Measurements from ENCODE around the gene CRY2. TPM values are rescaled to one million over a fixed set of nuclear protein-coding genes. Genes with fewer than 3 reads are reported as not detected.

CRY2 gene
- total and polyA plus RNA-seq, 12 donors, result 14.7 to 57.4 (median 28.8) TPM

DNA sequence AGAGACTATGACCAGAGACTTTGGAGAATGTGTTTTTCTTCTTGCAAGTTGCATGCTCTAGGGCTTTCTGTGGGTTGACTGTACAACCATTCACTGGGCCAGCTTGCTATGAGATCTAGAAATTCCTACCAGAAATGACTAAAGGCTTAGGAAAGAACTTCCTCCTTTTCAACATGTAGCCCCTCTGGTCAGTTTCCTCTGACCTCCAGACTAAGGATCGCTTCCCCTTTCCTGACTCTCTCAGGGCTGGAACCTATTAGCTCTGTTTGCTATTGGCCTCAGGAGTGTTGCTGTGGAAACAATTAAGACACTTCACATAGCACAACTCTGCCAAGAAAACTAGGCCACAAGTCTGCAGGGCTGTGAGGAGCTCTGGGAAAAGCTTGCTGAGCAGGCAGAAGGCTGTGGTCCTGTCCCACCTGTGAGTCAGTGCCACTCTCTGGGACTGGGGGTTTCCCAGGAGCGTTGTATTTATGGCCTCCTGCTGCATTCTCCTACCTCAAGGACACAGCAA lies 10.7 kb downstream of the CRY2 start:
- H3K27me3 ChIP-seq, result no peaks in the 10 kb centered on the region
- H3K36me3 ChIP-seq (replicated peaks in 1 of 2), result peaks cover 0 to 37% of the 10 kb centered on the region in 2 donors
- H3K4me3 ChIP-seq, result no peak overlapping the region
- 5 to 14% (median 13%) methylated on average over 2 of the region's 2 CpGs for WGBS, 4 donors
- intact Hi-C loops (cut with DNase I), result no loop called here
- peaks cover 36 to 67% of the 10 kb centered on the region in 2 donors for H3K4me1 ChIP-seq (replicated peaks in 1 of 2)
- peak in 1 of 2 donors; percentile 36 for TF ChIP-seq POLR2A (IDR thresholded peaks at IDR 0.05)
- TF ChIP-seq, protein P1, sequence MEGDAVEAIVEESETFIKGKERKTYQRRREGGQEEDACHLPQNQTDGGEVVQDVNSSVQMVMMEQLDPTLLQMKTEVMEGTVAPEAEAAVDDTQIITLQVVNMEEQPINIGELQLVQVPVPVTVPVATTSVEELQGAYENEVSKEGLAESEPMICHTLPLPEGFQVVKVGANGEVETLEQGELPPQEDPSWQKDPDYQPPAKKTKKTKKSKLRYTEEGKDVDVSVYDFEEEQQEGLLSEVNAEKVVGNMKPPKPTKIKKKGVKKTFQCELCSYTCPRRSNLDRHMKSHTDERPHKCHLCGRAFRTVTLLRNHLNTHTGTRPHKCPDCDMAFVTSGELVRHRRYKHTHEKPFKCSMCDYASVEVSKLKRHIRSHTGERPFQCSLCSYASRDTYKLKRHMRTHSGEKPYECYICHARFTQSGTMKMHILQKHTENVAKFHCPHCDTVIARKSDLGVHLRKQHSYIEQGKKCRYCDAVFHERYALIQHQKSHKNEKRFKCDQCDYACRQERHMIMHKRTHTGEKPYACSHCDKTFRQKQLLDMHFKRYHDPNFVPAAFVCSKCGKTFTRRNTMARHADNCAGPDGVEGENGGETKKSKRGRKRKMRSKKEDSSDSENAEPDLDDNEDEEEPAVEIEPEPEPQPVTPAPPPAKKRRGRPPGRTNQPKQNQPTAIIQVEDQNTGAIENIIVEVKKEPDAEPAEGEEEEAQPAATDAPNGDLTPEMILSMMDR (IDR thresholded peaks at IDR 0.05), result no peak
- H3K27ac ChIP-seq, result peak overlapping the region; percentile 9 to 87 (median 77)
- peak; percentile 62 to 87 (median 82) for DNase-seq
- H3K9me3 ChIP-seq (replicated peaks in 1 of 3), result no peaks in the 10 kb centered on the region

DNA sequence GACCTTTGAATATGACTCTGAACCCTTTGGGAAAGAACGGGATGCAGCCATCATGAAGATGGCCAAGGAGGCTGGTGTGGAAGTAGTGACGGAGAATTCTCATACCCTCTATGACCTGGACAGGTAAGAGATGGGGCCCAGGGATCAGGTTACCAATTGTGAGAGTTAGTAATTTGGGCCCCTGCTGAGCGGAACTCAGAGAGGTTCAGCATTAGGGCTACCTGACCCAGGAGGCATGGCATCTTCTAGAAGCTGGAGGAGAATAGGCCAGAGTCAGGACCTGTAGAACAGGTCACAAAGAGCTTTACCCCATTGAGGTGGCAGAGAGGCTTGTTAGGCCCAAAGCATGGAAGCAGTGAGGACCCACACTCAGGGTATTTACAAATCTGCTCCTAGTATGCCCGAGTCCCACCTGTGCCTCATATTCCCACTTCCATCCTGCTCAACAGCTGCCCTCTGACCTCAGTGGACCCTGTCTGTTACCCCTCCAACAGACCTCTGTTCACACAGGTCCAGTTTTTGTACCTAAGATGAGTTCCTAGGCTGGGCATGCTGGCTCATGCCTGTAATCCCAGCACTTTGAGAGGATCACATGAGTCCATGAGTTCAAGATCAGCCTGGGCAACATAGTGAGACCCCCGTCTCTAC lies 11.6 kb downstream of the CRY2 start:
- Histone ChIP-seq H3K27me3 (no peaks in the 10 kb centered on the region), H3K36me3 (replicated peaks in 1 of 2) (peaks cover 0 to 46% of the 10 kb centered on the region in 2 donors)

DNA sequence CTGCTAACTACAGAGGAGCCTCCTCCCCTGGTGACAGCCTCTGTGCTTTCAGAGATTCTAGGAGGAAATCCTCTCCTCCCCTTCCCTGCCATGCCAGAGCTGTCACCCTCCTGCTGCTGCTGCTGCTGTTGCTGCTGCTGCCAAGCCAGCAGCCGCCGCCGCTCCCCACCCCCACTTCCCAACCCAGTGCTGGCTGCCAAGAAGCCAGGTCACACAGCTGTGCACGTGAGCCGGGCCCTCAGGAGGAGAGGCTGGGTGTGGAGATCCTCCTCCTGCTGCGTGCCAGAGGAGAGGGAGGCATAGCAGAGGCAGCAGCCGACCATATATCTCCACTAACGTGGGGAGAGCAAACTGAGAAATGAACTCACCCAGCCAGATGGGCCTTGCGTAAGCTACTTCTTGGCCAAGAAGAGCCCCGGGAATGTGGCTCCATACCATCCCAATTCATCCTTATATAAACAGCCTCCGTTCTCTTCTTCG lies 12.4 kb downstream of the CRY2 start:
- intact Hi-C loops (cut with DNase I), result loop anchor here in 1 of 2 donors (10.0 kb wide), 2 partner anchors 55 to 145 kb away; partner anchors contain the start of gene PEX16
- no peak overlapping the region for H3K4me3 ChIP-seq
- H3K9me3 ChIP-seq (replicated peaks in 1 of 3), result no peaks in the 10 kb centered on the region
- no peaks in the 10 kb centered on the region for H3K27me3 ChIP-seq
- peak; percentile 95 to 99 (median 97) for DNase-seq
- TF ChIP-seq, protein P1 (IDR thresholded peaks at IDR 0.05), result no peak
- TF ChIP-seq POLR2A (IDR thresholded peaks at IDR 0.05), result peak in 1 of 2 donors; percentile 81
- 24 to 51% (median 32%) methylated on average over 6 to 12 of the region's 12 CpGs for WGBS, 4 donors
- peaks cover 0 to 54% of the 10 kb centered on the region in 2 donors for H3K36me3 ChIP-seq (replicated peaks in 1 of 2)
- H3K27ac ChIP-seq, result peak overlapping the region; percentile 19 to 87 (median 77)
- peaks cover 36 to 51% of the 10 kb centered on the region in 2 donors for H3K4me1 ChIP-seq (replicated peaks in 1 of 2)

More for the DNA sequence above, 11.6 kb downstream of the CRY2 start:
- Histone ChIP-seq H3K4me3 (no peak overlapping the region), H3K9me3 (replicated peaks in 1 of 3) (no peaks in the 10 kb centered on the region), H3K27ac (peak overlapping the region; percentile 19 to 87 (median 77)), H3K4me1 (replicated peaks in 1 of 2) (peaks cover 36 to 59% of the 10 kb centered on the region in 2 donors)
- DNase-seq, result peak in 2 of 7 donors; percentile 27 to 51
- TF ChIP-seq, protein P1 (IDR thresholded peaks at IDR 0.05), result no peak
- no peak for TF ChIP-seq POLR2A (IDR thresholded peaks at IDR 0.05)
- intact Hi-C loops (cut with DNase I), result no loop called here
- WGBS, 4 donors, result 73 to 84% (median 76%) methylated on average over 5 of the region's 5 CpGs

DNA sequence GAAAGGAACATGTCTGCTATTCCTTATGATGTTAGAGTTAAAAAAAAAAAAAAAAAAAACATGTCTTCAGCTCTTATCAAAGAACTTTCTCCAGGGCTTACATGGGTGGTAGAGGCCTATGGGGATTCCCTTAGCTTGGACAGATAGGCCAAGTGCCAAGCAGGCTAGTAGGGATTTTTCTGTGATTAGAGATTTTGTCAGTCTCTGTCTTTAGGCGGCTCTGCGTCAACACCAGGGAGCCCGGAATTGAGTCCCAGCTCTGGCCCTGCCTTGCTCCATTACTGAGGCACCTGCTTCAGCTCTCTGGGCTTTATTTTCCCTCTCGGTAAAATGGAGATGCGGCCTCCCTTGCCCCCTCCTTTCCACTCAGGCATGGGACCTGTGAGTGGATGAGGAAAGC lies 13.1 kb downstream of the CRY2 start:
- no peaks in the 10 kb centered on the region for H3K9me3 ChIP-seq (replicated peaks in 1 of 3)
- H3K4me1 ChIP-seq (replicated peaks in 1 of 2), result peaks cover 36 to 46% of the 10 kb centered on the region in 2 donors
- no peak overlapping the region for H3K4me3 ChIP-seq
- H3K27ac ChIP-seq, result peak overlapping the region; percentile 19 to 87 (median 77)
- 85 to 94% (median 92%) methylated on average over 5 of the region's 5 CpGs for WGBS, 4 donors
- H3K27me3 ChIP-seq, result no peaks in the 10 kb centered on the region
- DNase-seq, result peak in 2 of 7 donors; percentile 22 to 53
- intact Hi-C loops (cut with DNase I), result loop anchor here in 1 of 2 donors (10.0 kb wide), 2 partner anchors 54 to 144 kb away; partner anchors contain the start of gene PEX16
- TF ChIP-seq, protein P1 (IDR thresholded peaks at IDR 0.05), result no peak
- no peak for TF ChIP-seq POLR2A (IDR thresholded peaks at IDR 0.05)
- peaks cover 0 to 55% of the 10 kb centered on the region in 2 donors for H3K36me3 ChIP-seq (replicated peaks in 1 of 2)
